GM21529 (cell line): ENCODE measurements around the gene DMAC1.

Experiments used
- ATAC-seq: cut with Tn5 transposase; IDR thresholded peaks from one replicate; pipeline ENCODE4 v1.9.1; 2021; ENCODE audit not compliant: unreplicated experiment

The DMAC1 gene, protein sequence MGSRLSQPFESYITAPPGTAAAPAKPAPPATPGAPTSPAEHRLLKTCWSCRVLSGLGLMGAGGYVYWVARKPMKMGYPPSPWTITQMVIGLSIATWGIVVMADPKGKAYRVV

GRCh38 chr9:7799234-7799943 is at the start of gene DMAC1:
Gene DMAC1, minus strand, starts transcription at chr9:7799778. Its CDS starts 44 bp downstream, at chr9:7799734.
- peak; percentile 91 for ATAC-seq

DNA sequence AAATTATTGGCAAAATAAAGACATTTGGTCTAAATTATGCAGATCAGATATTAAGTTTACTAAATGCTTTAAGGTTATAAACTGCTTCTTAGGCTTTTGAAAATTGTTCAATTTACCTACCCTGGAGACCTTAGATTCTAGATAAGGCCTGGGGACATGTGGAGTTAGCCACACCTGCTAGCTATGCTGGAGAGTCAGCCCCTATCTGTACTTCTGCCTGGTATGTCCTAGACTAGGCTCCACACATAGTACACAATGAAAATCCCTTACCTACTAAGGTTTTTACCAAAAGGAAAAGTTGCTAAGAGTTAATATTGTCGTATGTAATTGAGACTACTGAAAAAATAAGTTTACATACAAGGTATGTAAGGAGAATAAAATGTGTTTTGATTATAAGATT is 49.8 kb upstream of the DMAC1 start:
- ATAC-seq, result no peak

GRCh38 chr9:7848498-7848897 is 48.9 kb upstream of the DMAC1 start:
- ATAC-seq, result no peak

DNA sequence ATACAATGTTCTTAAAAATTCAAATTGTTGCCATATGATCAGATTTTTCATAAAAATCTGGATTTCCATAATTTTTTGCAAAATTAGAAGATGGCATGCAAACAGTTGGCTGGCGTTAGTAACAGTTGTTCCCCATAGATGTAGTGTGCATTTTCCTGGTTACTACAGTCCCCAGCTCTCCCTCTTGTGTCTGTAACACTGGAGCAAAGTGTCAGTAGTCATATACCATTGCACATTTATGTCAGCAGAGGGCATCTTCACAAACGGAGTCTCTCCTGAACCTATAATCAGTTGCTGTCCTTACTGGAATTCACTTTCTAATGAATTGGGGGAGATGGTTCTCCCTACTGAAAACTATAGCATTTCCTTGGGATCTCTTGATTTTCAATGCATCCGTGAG is 44.7 kb upstream of the DMAC1 start:
- ATAC-seq, result peak; percentile 72

DNA sequence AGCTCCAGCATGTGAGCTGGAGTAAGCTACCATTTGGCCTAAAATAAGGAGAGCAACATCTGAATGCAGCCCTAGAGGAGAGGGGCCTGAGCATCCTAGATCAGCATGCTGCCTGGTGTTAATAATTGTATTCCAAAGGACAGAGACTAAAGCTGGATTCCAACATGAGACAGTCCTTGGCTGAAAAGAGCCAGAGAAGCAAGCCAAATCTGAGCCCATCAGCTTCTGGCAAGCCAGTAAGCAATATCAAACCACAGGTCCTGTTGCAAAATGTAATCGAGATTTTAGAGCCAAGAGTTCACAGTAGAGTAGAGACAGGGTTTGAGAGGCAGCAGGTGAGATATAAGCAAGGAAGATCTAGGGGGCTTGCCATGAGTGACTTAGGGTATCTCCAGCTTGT is 42.3 kb upstream of the DMAC1 start:
- ATAC-seq, result no peak

GRCh38 chr9:7834531-7834930 is 35.0 kb upstream of the DMAC1 start:
- no peak for ATAC-seq

DNA sequence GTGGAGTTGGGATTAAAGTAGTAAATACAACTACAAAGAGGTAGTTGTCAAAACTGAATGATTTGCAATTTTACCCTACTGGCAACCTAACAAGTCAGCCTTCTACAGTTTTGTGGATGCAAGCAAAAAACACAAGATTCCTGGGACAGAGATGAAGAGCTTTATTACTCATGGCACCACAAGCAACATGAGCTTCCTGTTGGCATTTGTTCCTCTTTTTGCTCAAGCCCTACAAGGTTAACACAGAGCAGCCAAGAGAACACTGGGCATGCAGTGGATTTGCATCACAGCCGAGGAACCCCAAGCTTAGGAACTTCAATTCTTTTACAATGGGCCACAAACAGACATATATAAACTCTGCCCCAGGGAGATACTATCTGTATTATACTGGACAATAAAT is 28.8 kb upstream of the DMAC1 start:
- ATAC-seq, result no peak

GRCh38 chr9:7827792-7828191 is 28.2 kb upstream of the DMAC1 start:
- ATAC-seq, result no peak

DNA sequence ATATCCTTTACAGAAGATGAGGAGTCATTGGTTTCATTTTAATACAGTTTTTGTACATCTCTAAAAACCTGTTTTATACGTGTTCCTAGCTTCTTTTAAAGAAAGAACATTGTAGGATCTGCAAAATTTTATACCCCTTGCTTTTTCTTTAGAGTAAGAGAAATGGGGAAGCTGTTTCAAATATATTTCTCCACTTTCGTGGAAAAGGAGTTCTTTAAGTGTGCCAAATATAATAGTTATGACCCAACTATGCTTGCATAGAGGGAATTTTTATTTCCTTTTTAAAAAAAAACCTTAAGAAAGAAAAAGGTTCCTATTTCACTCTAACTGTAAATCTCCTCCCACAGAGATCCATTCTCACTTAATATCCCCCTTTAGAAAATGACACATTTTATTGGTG is 27.5 kb upstream of the DMAC1 start:
- no peak for ATAC-seq

DNA sequence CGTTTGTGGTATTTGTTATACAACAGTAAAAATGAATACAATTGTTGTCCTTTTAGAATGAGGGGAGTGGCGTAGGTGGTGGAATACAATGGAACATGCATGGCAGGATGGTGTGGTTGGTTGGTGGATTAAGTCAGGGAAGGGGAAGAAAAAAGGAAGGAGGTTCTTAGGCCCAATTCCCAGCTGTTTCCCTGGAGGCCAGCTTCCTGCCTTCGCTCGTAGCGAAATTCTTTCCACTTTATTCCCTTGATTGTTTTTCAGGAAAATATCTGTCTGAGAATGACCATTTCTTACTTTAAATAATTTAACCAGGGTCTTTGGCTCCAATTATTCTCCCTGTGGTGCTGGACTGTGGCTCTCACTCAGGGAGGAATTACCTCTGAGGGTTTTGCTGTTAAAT is 24.1 kb upstream of the DMAC1 start:
- ATAC-seq, result no peak

GRCh38 chr9:7819984-7820383 is 20.4 kb upstream of the DMAC1 start:
- no peak for ATAC-seq

GRCh38 chr9:7816021-7816420 is 16.4 kb upstream of the DMAC1 start:
- no peak for ATAC-seq

DNA sequence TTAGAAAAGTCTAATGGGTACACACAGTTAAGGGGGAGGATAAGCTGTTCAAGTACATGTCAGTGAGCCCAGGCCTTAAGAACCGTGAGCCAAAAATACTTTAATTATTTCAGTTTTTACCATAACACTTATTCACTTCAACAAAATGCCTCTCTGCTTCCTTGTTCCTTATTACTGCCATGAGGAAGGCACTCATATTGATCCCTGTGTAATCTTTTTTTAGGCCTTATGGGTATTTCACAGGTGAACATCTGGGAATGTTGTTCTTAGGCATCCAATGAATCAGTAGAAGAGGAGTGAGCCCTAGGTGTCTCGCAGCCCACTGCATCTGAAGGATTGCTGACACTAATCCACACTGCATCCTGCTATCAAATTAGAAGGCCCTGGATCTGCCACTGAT is 13.5 kb upstream of the DMAC1 start:
- no peak for ATAC-seq

DNA sequence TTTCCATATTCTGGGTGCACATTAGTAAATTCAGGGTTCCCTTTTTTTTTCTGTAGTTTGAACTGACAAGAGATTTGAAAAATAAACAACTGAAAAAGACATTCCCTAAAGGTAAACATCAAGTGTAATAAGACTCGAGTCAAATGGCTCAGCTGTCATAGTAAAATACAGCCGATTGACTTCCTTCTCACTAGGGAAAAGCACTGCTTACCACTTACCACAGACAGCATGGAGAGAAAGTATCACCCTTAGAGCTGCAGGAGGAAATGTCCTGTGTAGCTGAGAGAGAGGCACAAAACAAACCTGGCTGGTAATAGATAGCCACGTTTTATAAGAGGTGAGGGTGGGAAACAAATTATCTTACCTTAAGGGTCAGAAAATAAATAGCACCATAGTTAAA is 12.1 kb upstream of the DMAC1 start:
- ATAC-seq, result no peak

- no peak for ATAC-seq
These were observed 3.1 kb upstream of the DMAC1 start for GRCh38 chr9:7802666-7803065.

GRCh38 chr9:7799944-7800285 is 337 bp upstream of the DMAC1 start:
- peak; percentile 18 for ATAC-seq

- no peak for ATAC-seq
These were observed 5.4 kb downstream of the DMAC1 start for GRCh38 chr9:7794196-7794595.

- ATAC-seq, result no peak
These were observed 8.2 kb downstream of the DMAC1 start for GRCh38 chr9:7791394-7791793.

- no peak for ATAC-seq
These were observed 8.8 kb downstream of the DMAC1 start for GRCh38 chr9:7790819-7791182.

DNA sequence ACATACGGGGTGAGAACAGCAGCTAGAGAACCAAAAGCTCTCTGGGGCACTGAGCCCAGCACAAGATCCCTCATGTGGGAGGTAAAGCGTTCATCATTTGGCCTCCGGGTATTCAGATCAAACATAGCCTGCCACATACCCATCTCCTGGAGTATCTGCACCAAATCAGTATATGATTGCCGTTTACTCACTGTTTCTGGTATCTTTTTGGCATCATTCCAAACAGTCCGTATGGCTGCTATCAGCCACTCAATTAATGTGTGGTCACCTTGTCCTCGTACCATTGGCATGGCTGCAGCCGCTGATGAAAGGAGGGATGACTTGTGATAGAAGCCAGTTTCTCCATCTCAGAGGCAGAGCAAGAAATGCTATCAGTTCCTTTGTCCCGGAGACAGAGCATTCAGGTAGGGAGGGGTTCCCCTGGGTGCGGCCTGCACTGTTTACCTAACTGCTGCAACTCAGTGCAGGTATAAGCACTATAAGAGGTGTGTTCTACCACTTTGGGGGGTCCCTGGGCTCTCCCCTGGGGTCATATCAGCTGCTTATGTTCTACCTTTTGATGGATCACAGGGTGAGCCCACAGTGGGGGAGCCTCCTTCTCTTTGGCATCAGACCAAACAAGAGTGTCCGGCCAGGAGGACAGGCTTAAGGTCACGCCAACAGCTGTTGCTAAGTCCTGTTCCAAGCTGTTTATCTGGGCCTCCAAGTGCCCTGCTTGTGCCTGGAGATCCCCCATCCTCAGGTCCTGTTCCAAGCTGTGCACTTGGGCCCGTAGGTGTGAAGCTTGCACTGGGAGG is 9.4 kb downstream of the DMAC1 start:
- no peak for ATAC-seq

DNA sequence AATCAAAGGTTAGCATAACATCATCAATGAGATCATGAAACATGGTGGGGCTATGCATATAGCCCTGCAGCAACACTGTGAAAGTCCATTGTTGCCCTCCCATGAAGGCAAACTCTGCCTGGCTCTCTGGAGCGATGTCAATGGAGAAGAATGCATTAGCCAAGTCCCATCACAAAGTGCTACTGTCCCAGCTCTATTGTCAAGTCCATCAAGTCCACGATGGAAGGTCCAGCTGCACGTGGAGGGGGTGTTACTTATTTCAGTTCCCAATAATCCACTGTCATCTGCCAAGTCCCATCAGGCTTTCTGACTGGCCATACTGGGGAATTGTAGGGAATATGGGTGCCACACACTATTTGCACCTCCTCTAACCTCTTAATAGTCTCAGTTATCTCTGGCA is 10.8 kb downstream of the DMAC1 start:
- ATAC-seq, result no peak

GRCh38 chr9:7785813-7786212 is 13.8 kb downstream of the DMAC1 start:
- no peak for ATAC-seq

DNA sequence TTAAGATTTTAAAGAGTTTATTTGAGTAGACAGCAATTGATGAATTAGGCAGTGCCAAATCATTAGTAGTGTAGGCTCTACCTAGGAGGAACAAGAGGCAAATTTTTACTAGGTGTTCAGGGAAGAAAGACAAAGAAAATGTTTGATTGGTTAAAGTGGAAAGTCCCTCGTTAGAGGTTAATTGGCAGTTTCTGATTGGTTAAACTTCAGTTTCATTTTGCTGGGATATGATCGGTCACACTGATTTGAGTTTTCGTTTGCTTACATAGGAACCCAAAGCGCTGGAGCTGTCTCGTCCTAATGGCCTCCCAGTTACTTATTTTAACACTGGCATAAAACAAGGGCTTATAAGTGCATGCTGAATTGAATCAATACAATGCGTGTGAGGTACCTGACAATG is 15.1 kb downstream of the DMAC1 start:
- ATAC-seq, result no peak
